HFF-Myc (cell line): ENCODE results near the gene CLCN7.
A peak's percentile ranks its signal among the peaks of the same experiment; 100 is the strongest.

Source experiments
- DNase-seq: peaks from one replicate; pipeline ENCODE4 v3.0.0-alpha.2; 2011; ENCODE audit warnings: low read depth; ENCODE audit errors: extremely low read depth
- H3K4me3 ChIP-seq: replicated peaks from 2 replicates; pipeline ENCODE4 v1.5.1; 2011; ENCODE audit warnings: low read depth, mild to moderate bottlenecking, control low read depth, low read length
- TF ChIP-seq, protein P1 (sequence below): IDR thresholded peaks from 2 replicates; pipeline ENCODE4 v1.5.1; 2012; ENCODE audit warnings: mild to moderate bottlenecking, low read depth, low read length, control low read depth; ENCODE audit errors: missing control alignments

CLCN7 gene

DNA sequence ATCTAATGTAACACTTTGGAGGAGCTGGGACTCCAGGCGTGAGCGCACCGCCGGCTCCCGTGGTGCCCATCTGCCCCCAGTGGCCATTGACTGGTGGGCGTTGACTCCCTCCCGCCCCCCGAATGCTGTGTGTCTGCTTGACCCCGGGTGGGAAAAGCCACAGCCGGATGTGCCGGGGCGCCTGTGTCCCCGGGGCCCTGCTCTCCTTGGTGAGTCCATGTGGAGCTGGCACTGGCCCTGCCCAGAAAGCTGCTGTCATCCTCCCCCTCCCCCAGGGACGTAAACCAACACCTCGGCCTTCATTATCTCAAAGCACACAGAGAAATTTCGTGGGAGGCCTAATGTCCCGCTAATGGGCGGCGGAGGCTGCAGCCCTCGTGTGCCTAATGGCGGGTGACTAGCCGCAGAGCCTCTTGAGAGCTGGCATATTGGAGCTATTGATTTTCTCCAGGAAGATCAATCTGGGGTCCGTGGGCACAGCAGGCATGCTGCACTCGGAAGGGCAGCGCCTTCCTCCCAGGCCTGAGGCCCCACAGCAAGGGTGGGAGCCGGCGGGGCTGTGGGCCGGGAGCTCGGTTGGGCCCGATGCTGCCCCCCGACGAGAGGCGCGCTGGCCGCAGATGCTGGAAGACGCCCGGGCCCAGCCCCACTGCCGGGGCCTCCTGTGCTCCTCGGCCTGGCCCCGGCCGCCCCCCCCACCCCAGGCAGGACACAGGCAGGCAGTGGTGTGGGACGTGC, 47.9 kb downstream of the CLCN7 start:
- no peak overlapping the region for H3K4me3 ChIP-seq
- DNase-seq = no peak
- TF ChIP-seq, protein P1, sequence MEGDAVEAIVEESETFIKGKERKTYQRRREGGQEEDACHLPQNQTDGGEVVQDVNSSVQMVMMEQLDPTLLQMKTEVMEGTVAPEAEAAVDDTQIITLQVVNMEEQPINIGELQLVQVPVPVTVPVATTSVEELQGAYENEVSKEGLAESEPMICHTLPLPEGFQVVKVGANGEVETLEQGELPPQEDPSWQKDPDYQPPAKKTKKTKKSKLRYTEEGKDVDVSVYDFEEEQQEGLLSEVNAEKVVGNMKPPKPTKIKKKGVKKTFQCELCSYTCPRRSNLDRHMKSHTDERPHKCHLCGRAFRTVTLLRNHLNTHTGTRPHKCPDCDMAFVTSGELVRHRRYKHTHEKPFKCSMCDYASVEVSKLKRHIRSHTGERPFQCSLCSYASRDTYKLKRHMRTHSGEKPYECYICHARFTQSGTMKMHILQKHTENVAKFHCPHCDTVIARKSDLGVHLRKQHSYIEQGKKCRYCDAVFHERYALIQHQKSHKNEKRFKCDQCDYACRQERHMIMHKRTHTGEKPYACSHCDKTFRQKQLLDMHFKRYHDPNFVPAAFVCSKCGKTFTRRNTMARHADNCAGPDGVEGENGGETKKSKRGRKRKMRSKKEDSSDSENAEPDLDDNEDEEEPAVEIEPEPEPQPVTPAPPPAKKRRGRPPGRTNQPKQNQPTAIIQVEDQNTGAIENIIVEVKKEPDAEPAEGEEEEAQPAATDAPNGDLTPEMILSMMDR = no peak

DNA sequence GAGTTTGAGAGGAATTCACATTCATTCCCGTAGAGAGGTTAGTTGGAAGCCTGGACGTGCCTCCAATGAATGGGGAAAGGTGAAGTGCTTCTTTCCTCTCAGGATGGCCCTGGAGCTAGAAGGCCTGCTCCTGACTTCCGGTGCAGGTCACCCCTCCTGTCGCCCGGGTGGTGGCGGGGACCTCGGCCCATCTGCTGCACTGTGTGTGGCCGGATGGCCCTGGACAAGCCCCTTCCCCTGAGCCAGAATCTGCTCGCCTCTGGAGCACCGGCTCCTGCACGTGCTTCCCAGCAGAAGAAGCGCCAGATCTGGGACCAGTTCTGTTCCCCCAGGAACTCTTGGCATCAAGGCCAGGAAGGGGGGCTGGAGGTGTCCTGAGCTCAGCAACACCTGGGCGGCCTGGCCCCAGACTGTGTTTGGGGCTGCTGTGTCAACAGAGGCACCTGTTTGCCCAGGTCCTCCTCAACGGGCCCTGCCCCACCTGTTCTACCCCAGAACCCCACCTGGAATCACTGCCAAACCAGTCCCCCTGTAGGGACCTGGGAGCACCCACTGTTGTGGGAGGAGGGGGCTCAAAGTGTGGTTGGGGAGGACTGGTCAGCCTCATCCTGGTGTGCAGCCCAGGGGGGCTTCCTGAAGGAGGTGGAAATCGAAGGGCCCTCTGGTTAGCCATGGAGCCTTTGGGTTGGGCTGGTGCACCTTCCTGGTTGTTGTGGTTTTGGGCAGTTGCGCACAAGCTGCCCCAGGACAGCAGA, 49.0 kb downstream of the CLCN7 start:
- DNase-seq = no peak
- no peak overlapping the region for H3K4me3 ChIP-seq
- TF ChIP-seq, protein P1 = no peak

DNA sequence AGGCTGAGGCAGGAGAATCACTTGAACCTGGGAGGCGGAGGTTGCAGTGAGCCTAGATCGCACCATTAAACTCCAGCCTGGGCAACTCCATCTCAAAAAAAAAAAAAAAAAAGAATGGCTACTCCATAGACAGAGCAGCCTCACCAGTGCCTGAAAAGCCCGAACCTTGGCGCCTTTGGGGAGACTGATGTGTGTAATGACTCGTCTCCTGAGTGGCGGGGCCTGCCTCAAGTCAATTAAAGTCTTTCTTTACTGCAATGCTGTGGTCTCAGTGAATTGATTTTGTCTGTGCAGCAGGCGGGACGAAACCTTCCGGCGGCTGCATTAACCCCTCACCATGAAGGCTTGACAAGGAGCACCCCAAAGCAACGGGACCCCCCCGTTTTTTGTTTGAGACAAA, 50.8 kb downstream of the CLCN7 start:
- no peak overlapping the region for H3K4me3 ChIP-seq
- no peak for DNase-seq
- TF ChIP-seq, protein P1 = no peak

DNA sequence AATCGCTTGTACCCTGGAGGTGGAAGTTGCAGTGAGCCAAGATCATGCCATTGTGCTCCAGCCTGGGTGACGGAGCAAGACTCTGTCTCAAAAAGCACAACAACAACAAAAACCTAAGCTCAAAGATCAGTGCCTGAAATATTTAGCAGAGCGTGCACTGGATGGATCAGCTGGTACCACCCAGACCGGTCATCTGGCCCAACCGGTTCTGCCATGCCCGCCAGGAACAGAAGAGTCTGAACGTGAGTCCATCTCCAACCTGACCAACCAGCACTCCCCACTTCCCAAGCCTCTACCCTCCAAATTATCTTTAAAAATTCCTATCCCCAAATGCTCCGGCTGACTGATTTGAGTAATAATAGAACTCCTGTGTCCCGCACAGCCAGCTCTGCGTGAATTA, 52.8 kb downstream of the CLCN7 start:
- no peak overlapping the region for H3K4me3 ChIP-seq
- no peak for DNase-seq
- TF ChIP-seq, protein P1 = no peak

DNA sequence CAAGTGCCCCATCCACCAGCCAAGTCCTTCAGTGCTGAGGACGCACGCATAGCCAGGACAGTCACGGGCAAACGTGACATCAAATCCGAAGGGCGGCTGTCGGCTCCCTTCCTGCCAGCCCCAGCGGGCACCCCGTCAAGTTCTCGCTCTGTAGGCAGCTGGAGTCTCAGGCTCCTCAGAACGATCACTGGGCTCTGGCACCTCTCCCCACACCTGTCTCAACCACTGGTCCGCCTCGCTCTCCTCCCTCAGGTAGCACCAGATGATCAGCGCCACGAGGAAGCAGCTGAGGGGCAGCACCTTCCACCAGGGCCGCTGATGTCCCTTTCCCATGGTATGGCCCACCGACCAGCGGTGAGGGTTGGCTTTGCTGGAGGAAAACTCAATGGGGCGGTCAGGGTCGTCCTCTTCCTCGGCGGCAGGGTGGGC, 54.7 kb downstream of the CLCN7 start:
- TF ChIP-seq, protein P1 = no peak
- no peak for DNase-seq
- peak overlapping the region; percentile 89 for H3K4me3 ChIP-seq

DNA sequence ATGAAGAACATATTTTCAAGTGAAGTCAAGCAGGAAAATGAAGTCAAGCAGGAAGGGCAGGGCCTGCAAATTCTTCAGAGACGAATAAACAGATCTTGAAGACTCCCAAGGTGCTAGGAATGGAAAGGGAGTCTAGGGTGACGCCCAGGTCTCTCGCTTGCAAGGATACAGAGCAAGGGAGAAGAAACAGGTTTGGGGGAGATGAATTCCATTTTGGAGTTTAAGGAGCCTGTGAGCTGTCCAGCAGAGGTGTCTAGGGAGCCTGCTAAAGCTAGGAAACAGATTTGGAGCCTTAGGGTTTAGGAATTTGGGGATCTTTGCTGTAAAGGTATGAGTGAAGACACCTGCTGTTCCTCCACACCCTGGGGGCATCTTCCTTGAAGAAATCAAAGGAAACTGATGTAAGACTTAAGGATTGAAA, 58.3 kb downstream of the CLCN7 start:
- no peak overlapping the region for H3K4me3 ChIP-seq
- DNase-seq = no peak
- TF ChIP-seq, protein P1 = no peak
